Stimulated activated CD4-positive, alpha-beta T cell treated with anti-CD3 and anti-CD28 coated beads, Interleukin-4, amount 100 ng/mL, for 48 hours (primary cell): ENCODE measurements around the gene NFILZ.
A peak's percentile ranks its signal among the peaks of the same experiment; 100 is the strongest.
"Not testable (repeated sequence)": the region's sequence is repeated elsewhere in the genome, so short reads cannot be mapped to it uniquely, and the experiment has no call there.

Experiments
- DNase-seq, 2 donors: peaks; one replicate each; pipeline ENCODE4 v3.0.0-alpha.2; 2020; ENCODE audit warnings: low read depth in 2 of 2

The NFILZ gene

DNA sequence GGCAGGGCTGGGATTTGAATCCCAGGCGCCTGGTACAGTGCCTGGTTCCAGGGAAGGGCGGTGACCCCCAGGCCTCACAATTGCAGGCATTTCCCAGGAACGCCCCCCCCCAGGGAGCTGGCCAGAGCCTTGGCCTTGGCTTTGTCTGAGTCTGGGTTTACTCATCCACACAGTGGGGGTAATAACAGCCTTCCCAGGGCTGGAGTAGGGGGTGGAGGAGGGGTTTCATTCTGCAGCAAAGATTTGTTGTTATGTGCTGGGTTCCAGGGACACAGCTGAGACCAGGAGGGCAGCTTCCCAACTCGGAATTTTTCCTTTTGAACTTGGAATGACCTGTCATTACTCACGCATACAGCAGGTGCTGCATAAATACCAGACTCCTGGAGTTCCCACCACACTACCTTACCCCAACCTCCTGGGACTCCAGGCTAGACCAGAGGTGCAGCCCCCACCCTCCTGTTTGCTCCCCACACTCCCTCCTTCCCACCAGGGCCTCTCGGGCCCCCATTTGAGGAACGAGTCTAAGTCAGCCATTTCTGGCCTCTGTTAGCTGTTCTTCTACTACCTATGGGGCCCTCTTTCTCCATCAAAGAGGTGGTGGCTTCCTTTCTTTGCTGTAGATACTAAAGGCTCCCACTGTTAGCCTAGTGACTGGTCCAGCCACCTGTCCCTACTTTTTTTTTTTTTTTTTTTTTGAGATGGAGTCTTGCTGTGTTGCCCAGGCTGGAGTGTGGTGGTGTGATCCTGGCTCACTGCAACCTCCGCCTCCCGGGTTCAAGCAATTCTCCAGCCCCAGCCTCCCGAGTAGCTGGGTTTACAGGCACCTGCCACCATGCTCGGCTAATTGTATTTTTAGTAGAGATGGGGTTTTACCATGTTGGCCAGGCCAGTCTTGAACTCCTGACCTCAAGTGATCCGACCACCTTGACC, 18.3 kb upstream of the NFILZ start:
- DNase-seq: no peak

GRCh38 chr19:8612807-8613171, 17.6 kb upstream of the NFILZ start:
- no peak for DNase-seq

DNA sequence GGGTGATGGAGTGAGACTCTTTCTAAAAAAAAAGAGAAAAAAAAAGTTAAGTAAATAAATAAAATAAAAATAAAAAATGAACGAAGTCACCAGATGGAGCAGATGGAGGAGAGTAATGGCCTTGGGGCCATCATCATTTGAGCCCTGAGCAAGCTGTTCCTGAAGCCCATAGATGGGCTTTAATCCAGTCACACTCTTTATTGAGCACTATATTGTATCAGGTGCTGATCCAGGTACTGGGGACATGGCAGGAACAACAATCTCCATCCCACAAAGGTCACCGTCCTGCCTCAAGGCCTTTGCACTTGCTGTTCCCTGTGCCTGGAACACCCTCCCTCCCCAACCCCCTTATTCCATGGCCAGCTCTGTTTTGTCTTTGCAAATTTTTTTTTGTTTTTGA, 16.0 kb upstream of the NFILZ start:
- DNase-seq: no peak

GRCh38 chr19:8615024-8615423, 15.4 kb upstream of the NFILZ start:
- no peak for DNase-seq

DNA sequence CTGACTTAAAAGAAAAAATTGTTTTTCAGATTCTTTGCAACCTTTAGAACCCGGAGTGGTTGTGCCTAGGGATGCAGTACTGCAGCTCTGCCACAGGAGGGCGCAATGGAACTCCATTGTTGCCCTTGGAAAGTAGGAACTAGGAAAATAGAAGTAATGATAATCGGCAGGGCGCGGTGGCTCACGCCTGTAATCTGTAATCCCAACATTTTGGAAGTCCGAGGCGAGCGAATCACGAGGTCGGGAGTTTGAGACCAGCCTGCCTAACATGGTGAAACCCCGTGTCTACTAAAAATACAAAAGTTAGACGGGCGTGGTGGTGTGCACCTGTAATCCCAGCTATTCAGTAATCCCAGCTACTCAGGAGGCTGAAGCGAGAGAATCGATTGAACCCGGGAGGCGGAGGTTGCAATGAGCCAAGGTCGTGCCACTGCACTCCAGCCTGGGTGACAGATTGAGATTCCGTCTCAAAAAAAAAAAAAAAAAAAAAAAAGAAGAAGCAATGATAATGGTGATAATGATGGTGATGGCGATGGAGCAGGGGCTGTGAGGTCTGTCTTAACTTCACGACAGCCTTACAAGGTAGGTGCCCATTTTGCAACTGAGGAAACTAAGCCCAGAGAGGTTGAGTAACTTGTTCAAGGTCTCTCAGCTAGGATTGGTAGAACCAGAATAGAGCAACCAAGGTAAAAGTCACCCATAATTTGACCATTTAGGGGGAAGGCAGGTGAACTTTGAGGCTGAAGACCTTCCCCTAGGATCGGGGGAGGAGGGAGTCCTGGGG, 14.4 kb upstream of the NFILZ start:
- DNase-seq: peak; percentile 56 to 59

DNA sequence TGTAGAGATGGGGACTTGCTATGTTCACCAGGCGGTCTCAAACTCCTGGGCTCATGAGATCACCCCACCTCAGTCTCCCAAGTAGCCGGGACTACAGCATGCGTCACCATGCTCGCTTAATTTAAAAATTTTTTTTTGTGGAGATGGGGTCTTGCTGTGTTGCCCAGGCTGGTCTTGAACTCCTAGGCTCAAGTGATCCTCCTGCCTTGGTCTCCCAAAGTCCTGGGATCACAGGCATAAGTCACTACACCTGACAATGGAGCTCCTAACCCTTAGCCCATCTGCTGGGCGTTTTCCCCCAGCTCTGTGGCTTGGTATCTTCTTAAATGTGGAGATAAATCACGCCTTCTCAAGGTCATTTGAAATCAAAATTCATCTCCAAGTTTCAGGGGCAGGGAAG, 13.6 kb upstream of the NFILZ start:
- DNase-seq: no peak

GRCh38 chr19:8617325-8617724, 13.1 kb upstream of the NFILZ start:
- not testable (repeated sequence) for DNase-seq

- DNase-seq: no peak
Measured at GRCh38 chr19:8617984-8618383, 12.4 kb upstream of the NFILZ start.

GRCh38 chr19:8618751-8619150, 11.7 kb upstream of the NFILZ start:
- no peak for DNase-seq

GRCh38 chr19:8622886-8623285, 7.5 kb upstream of the NFILZ start:
- not testable (repeated sequence) for DNase-seq

DNA sequence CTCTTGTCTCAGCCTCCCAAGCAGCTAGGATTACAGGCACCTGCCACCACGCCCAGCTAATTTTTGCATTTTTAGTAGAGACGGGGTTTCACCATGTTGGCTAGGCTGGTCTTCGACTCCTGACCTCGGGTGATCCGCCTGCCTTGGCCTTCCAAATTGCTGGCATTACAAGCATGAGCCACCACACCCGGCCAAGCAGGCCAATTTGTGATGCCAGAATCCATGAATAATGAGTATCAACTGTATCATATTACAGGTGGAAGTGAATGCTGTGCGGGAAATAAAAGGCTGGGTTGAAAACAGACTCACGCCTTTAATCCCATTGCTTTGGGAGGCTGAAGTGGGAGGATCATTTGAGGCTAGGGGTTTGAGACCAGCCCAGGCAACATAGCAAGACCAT, 3.6 kb upstream of the NFILZ start:
- no peak for DNase-seq

GRCh38 chr19:8629184-8629583, 1.2 kb upstream of the NFILZ start:
- DNase-seq: no peak

- DNase-seq: no peak
Measured at GRCh38 chr19:8630796-8631424, 477 bp downstream of the NFILZ start.

DNA sequence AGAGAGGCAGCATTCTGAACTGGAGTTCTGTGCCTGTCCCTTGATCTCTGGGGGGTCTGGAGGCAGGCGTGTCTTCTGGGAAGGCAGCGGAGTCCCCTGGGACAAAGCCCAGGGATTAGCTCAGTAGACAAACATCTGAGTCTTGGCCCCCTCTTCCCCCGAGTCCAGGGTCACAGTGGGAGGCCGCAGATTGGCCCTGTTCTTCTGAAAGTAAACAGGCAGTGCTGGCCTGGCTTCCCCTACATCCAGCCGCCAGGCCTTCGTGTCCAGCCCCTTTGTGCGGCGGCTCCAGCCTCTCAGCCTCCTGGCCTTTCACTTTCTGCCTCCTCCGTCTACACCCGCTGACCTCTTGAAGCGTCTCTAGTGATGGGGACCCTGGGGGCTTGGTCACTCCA, 989 bp downstream of the NFILZ start:
- DNase-seq: no peak

- DNase-seq: no peak
Measured at GRCh38 chr19:8635422-8635821, 5.0 kb downstream of the NFILZ start.

DNA sequence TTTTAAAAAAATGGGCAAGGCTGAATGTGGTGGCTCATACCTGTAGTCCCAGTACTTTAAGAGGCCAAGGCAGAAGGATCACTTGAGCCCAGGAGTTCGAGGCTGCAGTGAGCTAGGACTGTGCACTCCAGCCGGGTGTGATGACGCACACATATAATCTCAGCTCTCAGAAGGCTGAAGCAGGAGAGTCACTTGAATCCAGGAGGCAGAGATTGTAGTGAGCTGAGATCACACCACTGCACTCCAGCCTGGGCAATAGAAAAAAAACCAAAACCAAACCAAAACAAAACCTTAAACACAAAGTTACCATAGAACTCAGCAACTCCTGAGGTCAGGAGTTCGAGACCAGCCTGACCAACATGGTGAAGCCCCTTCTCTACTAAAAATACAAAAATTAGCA, 6.6 kb downstream of the NFILZ start:
- not testable (repeated sequence) for DNase-seq

- no peak for DNase-seq
Measured at GRCh38 chr19:8638078-8638619, 7.7 kb downstream of the NFILZ start.

DNA sequence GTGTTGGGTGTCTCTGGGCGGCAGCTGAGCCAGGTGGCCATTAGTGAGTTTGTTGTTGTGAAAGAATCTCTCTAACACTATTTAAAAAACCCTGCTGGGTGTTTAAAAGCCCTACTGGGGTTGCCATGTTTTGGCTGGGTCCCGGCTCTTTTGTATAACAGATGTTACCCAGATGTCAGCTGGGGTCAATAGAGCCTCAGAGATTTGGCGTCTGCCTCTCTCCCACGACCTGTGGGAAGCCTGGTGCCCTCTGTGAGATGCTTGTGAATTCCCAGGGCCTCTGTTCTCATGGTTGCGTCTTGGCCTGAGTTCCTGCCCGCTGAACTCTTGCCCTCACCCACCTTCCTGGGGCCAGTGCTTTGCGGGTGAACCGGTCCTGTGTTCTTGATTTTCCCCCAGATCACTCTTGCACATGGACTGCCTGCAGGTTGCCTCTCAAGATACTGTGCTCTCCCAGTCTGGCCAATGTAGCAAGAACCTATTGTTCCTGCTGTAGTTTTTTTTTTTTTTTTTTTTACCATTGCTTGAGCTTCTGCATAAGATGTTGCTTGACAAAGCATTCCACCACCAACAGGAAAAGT, 9.5 kb downstream of the NFILZ start:
- DNase-seq: no peak

DNA sequence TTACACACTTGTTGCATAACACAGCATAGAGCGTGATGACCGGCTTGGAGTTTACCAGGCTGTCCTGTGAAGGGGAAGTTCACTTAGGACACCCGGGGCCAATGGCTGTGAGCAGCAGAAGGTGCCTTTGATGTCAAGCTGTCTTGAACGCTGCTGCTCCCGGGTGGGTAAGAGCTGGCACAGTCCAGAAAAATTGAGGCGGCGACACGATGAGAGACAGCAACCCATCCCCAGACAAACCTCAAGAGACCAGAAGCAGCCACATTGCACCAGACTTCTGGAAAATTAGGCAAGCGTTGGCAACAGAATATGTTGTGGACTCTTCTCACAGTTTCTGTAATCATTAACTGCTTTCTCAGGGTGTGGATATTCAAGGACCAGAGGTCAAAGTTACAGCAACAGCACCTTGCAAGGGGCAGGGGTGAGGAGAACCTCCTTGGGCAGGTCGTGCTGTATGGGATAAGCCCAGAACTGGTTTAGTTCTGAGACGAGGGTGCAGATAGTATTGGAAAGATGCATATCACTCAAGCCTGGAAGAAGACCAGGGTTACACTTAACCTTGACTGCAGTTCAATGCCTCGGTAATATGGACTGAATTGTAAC, 10.1 kb downstream of the NFILZ start:
- DNase-seq: no peak

GRCh38 chr19:8641221-8641907, 10.9 kb downstream of the NFILZ start:
- DNase-seq: no peak
